Neuronal stem cell (in vitro differentiated cells): ENCODE results near the gene PDE8A.

ENCODE experiments used
- DNase-seq: peaks from one replicate; pipeline ENCODE4 v3.0.0-alpha.2; 2013; ENCODE audit warnings: low spot score
- H2AFZ ChIP-seq: one replicate; pipeline ENCODE4 v1.6.1; 2013; ENCODE audit warnings: mild to moderate bottlenecking, low read length, inconsistent platforms
- H2AK5ac ChIP-seq: 2 replicates; pipeline ENCODE4 v1.6.1; 2013; ENCODE audit warnings: low read depth, mild to moderate bottlenecking, inconsistent platforms, low read length, moderate library complexity, mixed read lengths
- H2BK120ac ChIP-seq: 2 replicates; pipeline ENCODE4 v1.6.1; 2013; ENCODE audit warnings: low read depth, mild to moderate bottlenecking, inconsistent platforms, low read length, moderate library complexity, mixed read lengths
- H2BK12ac ChIP-seq: one replicate; pipeline ENCODE4 v1.6.1; 2013; ENCODE audit warnings: low read length, inconsistent platforms
- H2BK15ac ChIP-seq: 2 replicates; pipeline ENCODE4 v1.6.1; 2013; ENCODE audit warnings: mild to moderate bottlenecking, low read length, inconsistent platforms, mixed read lengths
- H2BK5ac ChIP-seq: one replicate; pipeline ENCODE4 v1.6.1; 2013; ENCODE audit warnings: inconsistent platforms, mild to moderate bottlenecking, low read length, moderate library complexity
- H3K14ac ChIP-seq: one replicate; pipeline ENCODE4 v1.6.1; 2013; ENCODE audit warnings: low read length, inconsistent platforms
- H3K18ac ChIP-seq: 2 replicates; pipeline ENCODE4 v1.6.1; 2013; ENCODE audit warnings: low read length, inconsistent platforms
- H3K23ac ChIP-seq: 2 replicates; pipeline ENCODE4 v1.6.1; 2013; ENCODE audit warnings: low read depth, mild to moderate bottlenecking, mixed read lengths, low read length, inconsistent platforms; ENCODE audit not compliant: poor library complexity
- H3K27ac ChIP-seq: replicated peaks from 3 replicates; pipeline ENCODE4 v1.5.1; 2013; ENCODE audit warnings: low read length, inconsistent platforms
- H3K27me3 ChIP-seq, 3 experiments: 2 replicates each; pipeline ENCODE4 v1.6.1; 2013; ENCODE audit warnings: low read length in 3 of 3, mild to moderate bottlenecking in 2 of 3, inconsistent platforms in 1 of 3, low read depth in 1 of 3, mixed read lengths in 1 of 3, moderate library complexity in 1 of 3; ENCODE audit not compliant: control insufficient read depth in 3 of 3, insufficient read depth in 3 of 3
- H3K36me3 ChIP-seq, 2 donors: replicated peaks in 1 of 2; 2 replicates each; pipeline ENCODE4 v1.6.1; 2013; ENCODE audit warnings: low read length in 2 of 2; ENCODE audit not compliant: control insufficient read depth in 2 of 2, insufficient read depth in 2 of 2
- H3K4ac ChIP-seq: 2 replicates; pipeline ENCODE4 v1.6.1; 2013; ENCODE audit warnings: inconsistent platforms, mild to moderate bottlenecking, low read length, moderate library complexity
- H3K4me1 ChIP-seq, 2 donors: 1 replicate in 1 of 2; 2 replicates in 1 of 2; pipeline ENCODE4 v1.6.1; 2013; ENCODE audit warnings: low read length in 2 of 2, low read depth in 1 of 2; ENCODE audit not compliant: control insufficient read depth in 2 of 2, insufficient read depth in 1 of 2
- H3K4me2 ChIP-seq: one replicate; pipeline ENCODE4 v1.6.1; 2013; ENCODE audit warnings: mild to moderate bottlenecking, low read length, inconsistent platforms; ENCODE audit not compliant: insufficient read depth, poor library complexity, severe bottlenecking
- H3K4me3 ChIP-seq, 2 donors: 2 replicates each; pipeline ENCODE4 v1.5.1; 2013; ENCODE audit warnings: low read length in 2 of 2, mild to moderate bottlenecking in 2 of 2, inconsistent platforms in 1 of 2, moderate library complexity in 1 of 2
- H3K79me1 ChIP-seq: one replicate; pipeline ENCODE4 v1.6.1; 2013; ENCODE audit warnings: low read depth, mild to moderate bottlenecking, inconsistent platforms, low read length, moderate library complexity
- H3K9ac ChIP-seq: one replicate; pipeline ENCODE4 v1.6.1; 2013; ENCODE audit warnings: mild to moderate bottlenecking, low read depth, low read length, inconsistent platforms; ENCODE audit not compliant: poor library complexity
- H3K9me3 ChIP-seq, 2 donors: replicated peaks in 1 of 2; 2 replicates each; pipeline versions ENCODE3 to v1.6.1; 2013; ENCODE audit warnings: low read length in 2 of 2, mild to moderate bottlenecking in 2 of 2, inconsistent platforms in 1 of 2, low read depth in 1 of 2, mixed read lengths in 1 of 2, moderate library complexity in 1 of 2; ENCODE audit not compliant: control insufficient read depth in 2 of 2, insufficient read depth in 1 of 2
- H4K8ac ChIP-seq: one replicate; pipeline ENCODE4 v1.6.1; 2013; ENCODE audit warnings: low read depth, mild to moderate bottlenecking, inconsistent platforms, low read length, moderate library complexity
- H4K91ac ChIP-seq: one replicate; pipeline ENCODE4 v1.6.1; 2013; ENCODE audit warnings: low read length, low read depth, mild to moderate bottlenecking, inconsistent platforms; ENCODE audit not compliant: poor library complexity
- WGBS, 2 donors: extraction: QIAGEN DNeasy Blood & Tissue Kit; methylation state at CpG; one replicate each; pipeline ENCODE4 v1.1.7; 2013; ENCODE audit warnings: missing lambda C conversion rate in 2 of 2, mixed read lengths in 1 of 2; ENCODE audit not compliant: insufficient read length in 2 of 2, insufficient replicate concordance in 1 of 2; ENCODE audit errors: extremely low coverage in 2 of 2; 5-methylcytosine and 5-hydroxymethylcytosine counted together

Gene PDE8A

GRCh38 chr15:84990507-84990906, 8.9 kb downstream of the PDE8A start:
- H3K18ac ChIP-seq = no peak overlapping the region
- H3K27ac ChIP-seq = no peak overlapping the region
- H2BK120ac ChIP-seq = no peak overlapping the region
- no peaks in the 10 kb centered on the region for H3K4me1 ChIP-seq
- H3K4me3 ChIP-seq = no peak overlapping the region
- H3K79me1 ChIP-seq = no peaks in the 10 kb centered on the region
- no peak overlapping the region for H2AK5ac ChIP-seq
- H2BK12ac ChIP-seq = no peak overlapping the region
- no peak overlapping the region for H2BK5ac ChIP-seq
- no peak overlapping the region for H4K91ac ChIP-seq
- DNase-seq = no peak
- no peak overlapping the region for H2AFZ ChIP-seq
- no peak overlapping the region for H3K4ac ChIP-seq
- H3K4me2 ChIP-seq = no peak overlapping the region
- no peaks in the 10 kb centered on the region for H3K27me3 ChIP-seq
- no CpG with 5 or more reads among the region's 1 CpG for WGBS, 2 donors
- H4K8ac ChIP-seq = no peak overlapping the region
- H3K36me3 ChIP-seq = no peaks in the 10 kb centered on the region
- H3K9me3 ChIP-seq = no peaks in the 10 kb centered on the region
- H3K9ac ChIP-seq = no peak overlapping the region
- H3K23ac ChIP-seq = no peak overlapping the region
- H3K14ac ChIP-seq = no peak overlapping the region
- H2BK15ac ChIP-seq = no peak overlapping the region

- Histone ChIP-seq H2BK120ac (no peak overlapping the region), H3K9ac (no peak overlapping the region), H3K4me1 (no peaks in the 10 kb centered on the region), H2BK5ac (no peak overlapping the region), H2BK12ac (no peak overlapping the region), H4K8ac (no peak overlapping the region), H3K18ac (no peak overlapping the region), H2AK5ac (no peak overlapping the region), H4K91ac (no peak overlapping the region), H2BK15ac (no peak overlapping the region), H3K4me2 (no peak overlapping the region), H3K4ac (no peak overlapping the region), H3K14ac (no peak overlapping the region), H3K27me3 (no peaks in the 10 kb centered on the region), H3K27ac (no peak overlapping the region), H2AFZ (no peak overlapping the region), H3K4me3 (no peak overlapping the region), H3K9me3 (no peaks in the 10 kb centered on the region), H3K23ac (no peak overlapping the region), H3K36me3 (no peaks in the 10 kb centered on the region), H3K79me1 (no peaks in the 10 kb centered on the region)
- WGBS, 2 donors = no CpG with 5 or more reads among the region's 4 CpGs
- no peak for DNase-seq
These were observed 9.5 kb downstream of the PDE8A start for GRCh38 chr15:84991014-84991712.

- no peak overlapping the region for H3K27ac ChIP-seq
- no peak overlapping the region for H3K4me2 ChIP-seq
- H3K23ac ChIP-seq = no peak overlapping the region
- H3K9me3 ChIP-seq = no peaks in the 10 kb centered on the region
- H3K14ac ChIP-seq = no peak overlapping the region
- no peaks in the 10 kb centered on the region for H3K36me3 ChIP-seq
- no peak overlapping the region for H2AK5ac ChIP-seq
- no peak overlapping the region for H4K91ac ChIP-seq
- no CpG with 5 or more reads among the region's 4 CpGs for WGBS, 2 donors
- no peak for DNase-seq
- no peaks in the 10 kb centered on the region for H3K79me1 ChIP-seq
- H3K18ac ChIP-seq = no peak overlapping the region
- no peak overlapping the region for H3K4me3 ChIP-seq
- H2BK12ac ChIP-seq = no peak overlapping the region
- H3K4me1 ChIP-seq = no peaks in the 10 kb centered on the region
- no peak overlapping the region for H2BK15ac ChIP-seq
- no peak overlapping the region for H4K8ac ChIP-seq
- no peak overlapping the region for H3K9ac ChIP-seq
- no peak overlapping the region for H2AFZ ChIP-seq
- no peak overlapping the region for H2BK5ac ChIP-seq
- no peak overlapping the region for H3K4ac ChIP-seq
- H3K27me3 ChIP-seq = no peaks in the 10 kb centered on the region
- no peak overlapping the region for H2BK120ac ChIP-seq
These were observed 10.7 kb downstream of the PDE8A start for GRCh38 chr15:84992157-84992944.

GRCh38 chr15:84996055-84996454, 14.4 kb downstream of the PDE8A start:
- H2AK5ac ChIP-seq = no peak overlapping the region
- H3K14ac ChIP-seq = no peak overlapping the region
- no peak overlapping the region for H3K9ac ChIP-seq
- no peak overlapping the region for H3K18ac ChIP-seq
- no peaks in the 10 kb centered on the region for H3K36me3 ChIP-seq
- no peak overlapping the region for H2AFZ ChIP-seq
- H3K23ac ChIP-seq = no peak overlapping the region
- H2BK12ac ChIP-seq = no peak overlapping the region
- H2BK5ac ChIP-seq = no peak overlapping the region
- H4K8ac ChIP-seq = no peak overlapping the region
- H3K4me3 ChIP-seq = no peak overlapping the region
- no peak overlapping the region for H4K91ac ChIP-seq
- no peak overlapping the region for H3K4ac ChIP-seq
- H3K9me3 ChIP-seq = no peaks in the 10 kb centered on the region
- no peak for DNase-seq
- no peak overlapping the region for H2BK15ac ChIP-seq
- WGBS, 2 donors = no CpG with 5 or more reads among the region's 1 CpG
- no peaks in the 10 kb centered on the region for H3K79me1 ChIP-seq
- no peak overlapping the region for H3K4me2 ChIP-seq
- no peak overlapping the region for H2BK120ac ChIP-seq
- H3K27ac ChIP-seq = no peak overlapping the region
- H3K4me1 ChIP-seq = no peaks in the 10 kb centered on the region
- no peaks in the 10 kb centered on the region for H3K27me3 ChIP-seq
